GM12892 (cell line): ENCODE data around the gene NFASC.

Experiments used
- DNase-seq: peaks from one replicate; pipeline ENCODE4 v3.0.0; 2011; ENCODE audit not compliant: insufficient read length
- FAIRE-seq: peaks from 2 replicates; lab custom pipeline; 2011; peaks lifted over from hg19 to GRCh38; lab: Jason Lieb, UNC
- POLR2A ChIP-seq: IDR thresholded peaks from 2 replicates; pipeline ENCODE4 v1.6.1; 2011; ENCODE audit warnings: low read depth, low read length, control low read depth
- POLR2AphosphoS5 ChIP-seq: IDR thresholded peaks from 2 replicates; pipeline ENCODE4 v1.6.1; 2011; ENCODE audit warnings: low read depth, low read length, control low read depth
- TAF1 ChIP-seq: IDR thresholded peaks from 2 replicates; pipeline ENCODE4 v1.6.1; 2011; ENCODE audit warnings: low read depth, mild to moderate bottlenecking, control low read depth, low read length, borderline replicate concordance

NFASC gene

DNA sequence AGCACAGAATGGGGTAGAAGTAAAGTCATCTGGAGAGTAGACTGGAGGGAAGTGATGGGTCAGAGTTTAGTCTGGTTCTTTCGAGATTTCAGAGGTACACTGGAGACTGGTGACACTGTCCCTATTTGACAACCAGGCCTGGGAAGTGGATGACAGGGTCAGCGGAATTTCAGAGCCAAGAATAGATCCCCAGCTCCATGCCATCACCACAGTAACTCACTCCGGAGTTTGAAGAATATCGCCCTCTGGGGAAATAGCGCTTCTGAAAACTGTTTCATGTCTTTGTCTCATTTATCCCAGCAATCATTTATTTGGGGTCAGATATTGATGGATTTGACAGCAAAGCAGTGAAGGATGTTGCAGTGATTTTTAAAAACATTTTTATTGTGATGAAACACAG, 7.6 kb upstream of the NFASC start:
- FAIRE-seq (no peak), DNase-seq (no peak)
- no peak for TF ChIP-seq POLR2A
- no peak for TF ChIP-seq TAF1
- TF ChIP-seq POLR2AphosphoS5, result no peak

DNA sequence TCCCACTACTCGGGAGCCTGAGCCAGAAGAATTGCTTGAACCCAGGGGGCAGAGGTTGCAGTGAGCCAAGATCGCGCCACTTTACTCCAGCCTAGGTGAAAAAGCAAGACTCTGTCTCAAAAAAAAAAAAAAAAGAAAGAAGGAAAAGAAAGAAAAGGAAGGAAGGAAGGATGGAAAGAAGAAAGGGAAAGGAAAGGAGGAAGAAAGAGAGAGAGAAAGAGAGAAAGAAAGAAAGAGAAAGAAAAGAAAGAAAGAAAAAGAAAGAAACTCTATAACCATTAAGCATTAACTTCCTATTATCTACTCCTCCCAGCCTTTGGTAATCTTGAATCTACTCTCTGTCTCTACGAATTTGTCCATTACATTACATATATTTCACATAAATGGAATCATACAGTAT, 6.9 kb upstream of the NFASC start:
- TF ChIP-seq POLR2AphosphoS5 (no peak), TAF1 (no peak), POLR2A (no peak)
- no peak for DNase-seq
- no peak for FAIRE-seq

DNA sequence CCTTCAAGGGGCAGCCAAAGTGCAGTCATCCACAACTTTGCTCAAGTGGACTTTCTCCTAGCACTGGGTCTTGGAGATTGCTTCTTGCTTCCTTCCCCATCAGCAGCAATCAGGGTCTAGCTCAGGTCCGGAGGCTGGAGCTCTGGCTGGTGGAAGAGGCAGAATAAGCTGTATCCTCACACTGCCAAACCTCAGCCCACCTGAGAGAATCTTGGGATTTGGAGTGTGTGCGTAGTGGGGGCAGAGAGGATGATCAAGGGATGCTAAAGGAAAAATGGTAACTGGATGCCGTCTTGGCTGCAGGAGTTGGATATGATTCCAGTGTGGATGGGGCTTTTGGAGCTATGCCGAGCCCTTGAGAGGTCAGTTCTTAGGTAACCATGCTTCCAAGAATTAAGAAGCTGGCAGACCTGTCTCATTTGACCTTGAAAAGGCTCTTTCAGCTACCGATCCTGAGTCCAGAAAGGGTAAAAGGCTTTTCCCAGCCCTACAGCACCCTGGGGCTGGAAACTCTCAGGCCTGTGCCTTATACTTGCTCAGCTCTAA, 4.5 kb upstream of the NFASC start:
- DNase-seq (no peak), FAIRE-seq (no peak)
- no peak for TF ChIP-seq POLR2A
- TF ChIP-seq POLR2AphosphoS5, result no peak
- TF ChIP-seq TAF1, result no peak

DNA sequence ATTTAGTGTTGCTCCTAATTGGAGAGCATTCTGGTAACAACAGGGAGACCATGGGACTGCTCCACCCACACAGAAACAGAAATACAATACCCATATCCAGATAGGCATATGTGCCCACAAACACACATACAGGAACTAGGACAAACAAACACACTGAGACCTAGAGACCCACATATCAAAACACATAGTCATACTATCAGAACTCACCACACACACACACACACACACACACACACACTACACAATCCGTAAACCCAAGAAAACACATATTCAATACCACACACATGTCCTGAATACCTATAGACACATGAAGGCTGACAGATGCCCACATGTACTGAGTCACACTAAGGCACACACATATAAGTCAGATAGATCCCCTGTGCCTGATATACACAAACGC, 3.5 kb upstream of the NFASC start:
- no peak for DNase-seq
- TF ChIP-seq POLR2AphosphoS5, result no peak
- TF ChIP-seq POLR2A, result no peak
- no peak for TF ChIP-seq TAF1
- no peak for FAIRE-seq

DNA sequence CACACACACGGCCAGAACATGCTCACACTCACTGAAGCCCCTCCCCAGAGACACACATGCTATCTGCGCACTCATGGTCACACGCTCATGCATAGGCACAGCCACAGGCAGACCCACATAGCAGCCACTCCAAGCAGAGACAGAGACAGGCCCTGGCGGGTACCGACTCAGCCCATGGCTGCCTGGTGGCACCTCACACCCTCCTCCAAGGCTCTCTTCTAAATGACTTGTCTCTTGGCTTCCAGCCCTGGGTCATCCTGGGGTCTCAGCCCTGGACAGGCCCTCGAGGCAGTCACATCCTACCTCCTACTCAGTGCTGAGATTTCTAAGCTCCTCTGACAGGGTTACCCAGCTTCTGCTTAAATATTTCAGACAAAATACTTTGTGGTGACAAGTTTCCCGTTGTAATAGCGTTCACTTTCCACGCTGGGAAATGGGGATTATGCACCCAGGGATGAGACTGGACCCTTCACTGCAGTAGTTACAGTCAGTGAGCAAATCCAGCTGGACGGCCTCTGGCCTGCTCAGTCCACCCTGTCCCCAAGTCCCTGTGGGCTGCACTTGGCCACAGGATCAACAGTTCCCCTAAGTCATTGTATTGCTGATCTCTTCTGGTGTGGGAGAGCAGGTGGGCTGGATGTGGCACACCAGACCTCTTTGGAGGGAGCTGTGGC, 2.9 kb upstream of the NFASC start:
- FAIRE-seq, result no peak
- TF ChIP-seq POLR2AphosphoS5 (no peak), TAF1 (no peak), POLR2A (no peak)
- DNase-seq, result no peak

DNA sequence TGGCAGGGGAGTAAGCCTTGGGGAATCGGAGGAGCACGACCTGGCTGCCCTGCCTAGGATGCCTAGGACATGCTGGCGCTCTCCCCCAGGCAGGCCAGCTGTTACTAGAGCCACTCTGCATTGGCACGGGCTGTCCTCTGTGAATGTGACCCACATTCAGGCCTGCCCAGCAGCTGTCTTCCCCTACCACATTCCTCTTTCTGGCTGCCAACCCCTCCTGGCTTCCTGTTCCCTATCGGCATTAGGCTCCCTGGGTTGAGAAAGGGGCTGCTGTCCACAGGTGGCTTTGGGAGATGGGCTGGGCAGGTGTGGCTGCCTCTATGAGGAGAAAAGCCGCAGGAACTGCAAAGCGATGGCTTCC, 2.3 kb upstream of the NFASC start:
- DNase-seq (no peak), FAIRE-seq (no peak)
- TF ChIP-seq TAF1 (no peak), POLR2A (no peak), POLR2AphosphoS5 (no peak)

DNA sequence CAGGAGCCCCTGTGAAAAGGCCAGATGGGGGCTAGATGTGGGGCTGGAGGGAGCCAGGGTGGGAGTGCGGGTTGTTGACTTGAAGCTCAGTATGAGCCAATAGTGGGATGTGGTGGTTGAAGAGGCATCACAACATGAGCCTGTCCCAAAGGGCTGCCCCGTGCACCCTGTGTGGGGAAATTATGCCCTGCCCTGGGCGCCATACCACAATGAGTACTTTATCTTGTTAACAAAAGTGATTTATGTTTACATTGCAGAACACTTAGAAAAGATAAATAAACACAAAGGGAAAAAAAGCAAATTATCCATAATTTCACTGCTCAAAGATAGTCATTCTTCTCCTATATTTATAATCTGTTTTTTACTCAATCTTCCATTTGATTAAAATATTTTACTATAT, 1.6 kb upstream of the NFASC start:
- DNase-seq (no peak), FAIRE-seq (no peak)
- no peak for TF ChIP-seq POLR2AphosphoS5
- no peak for TF ChIP-seq TAF1
- no peak for TF ChIP-seq POLR2A

DNA sequence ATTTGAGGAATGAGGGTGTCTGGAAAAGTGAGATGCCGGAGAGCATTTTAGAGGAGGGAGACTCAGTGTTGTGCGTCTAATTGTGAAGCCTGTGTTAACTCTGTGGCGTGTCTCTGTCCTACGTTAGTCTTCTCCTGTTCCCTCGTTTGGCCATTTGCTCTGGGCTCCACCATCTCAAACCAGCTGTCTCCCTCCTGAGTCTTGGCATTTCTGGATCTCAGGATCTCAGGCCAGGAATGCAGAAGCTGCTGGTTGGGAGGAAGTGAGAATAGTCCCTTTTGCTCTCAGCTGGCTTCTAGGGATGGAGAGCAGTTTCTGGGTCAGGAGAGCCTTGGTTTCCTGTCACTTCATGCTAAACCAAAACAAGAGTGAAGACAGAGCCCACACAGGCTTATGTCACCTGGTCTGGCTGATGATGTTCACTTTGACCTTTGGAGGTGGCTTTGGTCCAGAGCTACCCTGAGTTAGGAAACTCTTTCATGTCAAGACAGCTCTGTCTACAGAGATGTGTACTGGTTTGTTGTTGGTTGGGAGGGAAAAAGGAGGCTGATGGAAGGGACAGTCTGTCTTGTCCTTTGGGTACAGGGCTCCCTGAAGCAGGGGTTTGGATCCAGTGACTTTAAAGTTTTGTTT, 859 bp downstream of the NFASC start:
- DNase-seq (no peak), FAIRE-seq (no peak)
- TF ChIP-seq POLR2A (no peak), POLR2AphosphoS5 (no peak), TAF1 (no peak)

DNA sequence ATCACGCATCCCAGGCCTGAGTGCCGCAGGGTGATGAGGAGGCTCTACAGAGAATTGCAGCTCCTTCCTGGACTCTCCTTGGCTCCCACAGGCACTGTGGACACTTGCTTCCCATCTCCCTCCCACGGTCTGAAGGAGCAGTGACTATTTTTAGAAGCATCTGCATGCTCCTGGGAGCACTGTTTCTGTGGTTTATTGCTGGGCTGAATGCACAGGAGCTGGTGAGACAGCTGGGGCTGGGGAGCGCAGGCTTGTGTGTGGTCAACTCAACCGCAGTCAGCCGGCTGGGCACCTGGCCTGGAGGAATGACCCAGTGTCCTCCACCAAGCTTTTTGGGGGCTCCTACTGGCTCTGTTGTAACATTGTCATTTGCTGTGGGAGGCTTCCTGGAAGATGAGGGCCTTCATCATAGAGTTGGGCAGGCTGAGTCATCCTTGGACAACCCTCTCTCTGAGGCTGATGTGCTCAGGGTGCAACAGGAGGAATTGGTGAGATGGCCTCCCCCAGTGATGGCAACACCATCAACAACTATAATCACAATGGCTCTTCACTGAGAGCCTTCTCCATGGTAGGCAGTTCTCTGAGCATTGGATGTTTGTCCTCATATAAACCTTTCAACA, 1.7 kb downstream of the NFASC start:
- no peak for TF ChIP-seq POLR2A
- TF ChIP-seq POLR2AphosphoS5, result no peak
- no peak for TF ChIP-seq TAF1
- no peak for FAIRE-seq

DNA sequence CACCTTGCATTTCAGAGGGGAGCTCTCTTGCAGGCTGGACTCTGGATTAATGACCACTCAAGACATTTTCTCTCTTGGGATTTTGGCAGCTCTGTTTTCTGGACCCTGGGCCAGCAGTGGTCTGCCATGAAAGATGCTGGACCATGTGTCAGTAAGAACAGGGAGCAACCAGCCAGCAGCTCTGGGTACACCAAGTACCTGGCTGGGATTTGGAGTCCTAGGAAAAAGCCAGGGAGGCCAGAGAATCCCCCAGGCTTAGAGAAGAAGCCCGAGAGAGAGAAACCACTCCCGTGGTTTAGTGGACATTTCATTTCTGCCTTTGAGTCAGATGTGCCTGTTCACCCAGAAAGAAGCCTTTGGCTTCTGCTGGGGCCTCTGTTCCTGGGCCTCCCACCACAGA, 2.5 kb downstream of the NFASC start:
- DNase-seq (no peak), FAIRE-seq (no peak)
- TF ChIP-seq TAF1 (no peak), POLR2AphosphoS5 (no peak), POLR2A (no peak)

More for the DNA sequence above, 1.7 kb downstream of the NFASC start:
- DNase-seq, result no peak

DNA sequence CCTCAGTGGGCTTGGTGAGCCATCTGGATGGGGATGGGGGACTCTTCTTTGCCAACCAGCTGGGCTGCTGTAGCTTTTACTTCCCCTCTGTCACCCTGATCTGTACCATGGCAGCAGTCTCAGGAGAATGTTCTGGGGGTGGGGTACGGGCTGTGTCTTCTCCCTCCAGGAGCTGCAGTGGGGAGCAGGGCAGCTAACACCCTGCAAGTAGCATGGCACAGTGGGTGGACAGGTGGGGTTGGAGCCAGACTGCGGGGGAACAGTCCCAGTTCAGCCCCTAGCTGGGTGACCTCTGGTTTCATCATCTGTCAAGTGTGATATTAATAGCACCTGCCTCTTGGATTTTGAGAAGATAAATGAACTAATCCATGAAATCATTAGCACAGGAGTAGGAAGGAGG, 3.1 kb downstream of the NFASC start:
- no peak for TF ChIP-seq POLR2A
- no peak for TF ChIP-seq TAF1
- no peak for TF ChIP-seq POLR2AphosphoS5
- FAIRE-seq, result no peak
- DNase-seq, result no peak

DNA sequence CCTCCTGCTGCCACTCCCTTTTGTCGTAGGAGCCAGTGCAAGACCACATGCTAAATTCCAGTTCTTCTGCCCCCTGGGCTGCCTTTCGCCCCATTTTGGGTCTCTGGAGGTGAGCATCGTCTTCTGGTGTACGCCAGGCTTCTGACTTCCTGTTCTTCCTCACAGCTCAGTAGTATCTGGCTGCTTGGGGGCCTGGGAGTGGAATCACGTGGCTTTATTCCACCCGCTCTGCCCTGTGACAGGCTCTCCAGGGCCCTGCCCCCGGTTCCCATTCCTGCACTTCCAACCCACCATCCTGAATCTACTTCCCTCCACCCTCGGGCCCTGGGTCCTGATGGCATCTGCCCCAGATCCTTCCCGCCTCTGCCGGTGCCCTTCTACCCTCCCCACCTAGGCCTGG, 3.6 kb downstream of the NFASC start:
- FAIRE-seq (no peak), DNase-seq (no peak)
- TF ChIP-seq TAF1, result no peak
- TF ChIP-seq POLR2AphosphoS5, result no peak
- no peak for TF ChIP-seq POLR2A
